ENCODE results near the gene OLA1.

DNA sequence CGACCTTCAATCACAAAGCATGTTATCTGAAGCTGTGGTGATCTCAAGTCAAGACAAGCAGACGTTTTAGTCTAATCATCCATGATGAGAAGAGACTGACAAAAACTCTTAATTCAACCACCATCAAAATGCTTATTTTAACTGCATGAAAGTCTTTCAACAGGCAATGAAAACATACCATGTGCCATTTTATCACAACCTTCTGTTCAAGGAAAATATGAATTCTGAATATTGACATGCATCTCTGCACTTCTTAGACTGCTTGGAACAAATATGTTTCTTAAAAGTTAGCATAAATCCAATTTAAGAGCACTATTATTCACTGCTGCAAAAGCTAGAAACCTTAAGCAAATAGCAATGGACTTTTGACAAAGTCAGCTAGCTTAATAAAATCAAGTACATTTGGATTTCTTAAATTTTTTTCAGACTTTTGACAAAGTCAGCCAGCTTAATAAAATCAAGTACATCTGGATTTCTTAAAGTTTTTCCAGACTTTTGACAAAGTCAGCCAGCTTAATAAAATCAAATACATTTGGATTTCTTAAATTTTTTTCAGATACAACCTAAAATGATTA, 70.9 kb downstream of the OLA1 start:
- TF ChIP-seq, protein P1, sequence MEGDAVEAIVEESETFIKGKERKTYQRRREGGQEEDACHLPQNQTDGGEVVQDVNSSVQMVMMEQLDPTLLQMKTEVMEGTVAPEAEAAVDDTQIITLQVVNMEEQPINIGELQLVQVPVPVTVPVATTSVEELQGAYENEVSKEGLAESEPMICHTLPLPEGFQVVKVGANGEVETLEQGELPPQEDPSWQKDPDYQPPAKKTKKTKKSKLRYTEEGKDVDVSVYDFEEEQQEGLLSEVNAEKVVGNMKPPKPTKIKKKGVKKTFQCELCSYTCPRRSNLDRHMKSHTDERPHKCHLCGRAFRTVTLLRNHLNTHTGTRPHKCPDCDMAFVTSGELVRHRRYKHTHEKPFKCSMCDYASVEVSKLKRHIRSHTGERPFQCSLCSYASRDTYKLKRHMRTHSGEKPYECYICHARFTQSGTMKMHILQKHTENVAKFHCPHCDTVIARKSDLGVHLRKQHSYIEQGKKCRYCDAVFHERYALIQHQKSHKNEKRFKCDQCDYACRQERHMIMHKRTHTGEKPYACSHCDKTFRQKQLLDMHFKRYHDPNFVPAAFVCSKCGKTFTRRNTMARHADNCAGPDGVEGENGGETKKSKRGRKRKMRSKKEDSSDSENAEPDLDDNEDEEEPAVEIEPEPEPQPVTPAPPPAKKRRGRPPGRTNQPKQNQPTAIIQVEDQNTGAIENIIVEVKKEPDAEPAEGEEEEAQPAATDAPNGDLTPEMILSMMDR (IDR thresholded peaks at IDR 0.05; ENCODE audit: insufficient read depth, low read length) = no peak
- no peak for TF ChIP-seq GABPA (IDR thresholded peaks at IDR 0.05; ENCODE audit: low read depth)
- TF ChIP-seq POLR2AphosphoS5 (IDR thresholded peaks at IDR 0.05; ENCODE audit: low read depth) = no peak
- TF ChIP-seq SPI1 (IDR thresholded peaks at IDR 0.05; ENCODE audit: borderline replicate concordance, low read depth) = no peak
